ENCODE measurements around the gene PTGDS. TPM values are rescaled to one million over a fixed set of nuclear protein-coding genes. Genes with fewer than 3 reads are reported as not detected.

The PTGDS gene
- total RNA-seq, 1 donor from 2014 or later, result 61.1 TPM

Other genes with a start within 250 kb of the PTGDS start
- gene LCN10, start 234.6 kb upstream of the PTGDS start, total RNA-seq, result not detected
- not detected for gene LCN6, start 229.0 kb upstream of the PTGDS start, total RNA-seq
- gene LCN8, start 219.3 kb upstream of the PTGDS start, total RNA-seq, result not detected
- gene LCN15, start 213.0 kb upstream of the PTGDS start, total RNA-seq, result not detected
- 17.1 TPM for gene TMEM141, start 186.2 kb upstream of the PTGDS start, total RNA-seq
- 2.0 TPM for gene CCDC183, start 181.2 kb upstream of the PTGDS start, total RNA-seq
- gene RABL6, start 169.6 kb upstream of the PTGDS start, total RNA-seq, result 35.1 TPM
- gene AJM1, start 135.0 kb upstream of the PTGDS start, total RNA-seq, result 0.82 TPM
- 143 TPM for gene PHPT1, start 128.1 kb upstream of the PTGDS start, total RNA-seq
- gene MAMDC4, start 125.2 kb upstream of the PTGDS start, total RNA-seq, result 4.1 TPM
- gene EDF1, start 111.2 kb upstream of the PTGDS start, total RNA-seq, result 140 TPM
- gene TRAF2, start 91.0 kb upstream of the PTGDS start, total RNA-seq, result 7.3 TPM
- 62.4 TPM for gene FBXW5, start 32.8 kb upstream of the PTGDS start, total RNA-seq
- gene C8G, start 32.3 kb upstream of the PTGDS start, total RNA-seq, result not detected
- not detected for gene LCN12, start 25.2 kb upstream of the PTGDS start, total RNA-seq
- gene LCNL1, start 5.5 kb downstream of the PTGDS start, total RNA-seq, result 0.82 TPM
- gene PAXX, start 14.9 kb downstream of the PTGDS start, total RNA-seq, result 13.5 TPM
- gene CLIC3, start 19.1 kb downstream of the PTGDS start, total RNA-seq, result not detected
- gene ABCA2, start 50.7 kb downstream of the PTGDS start, total RNA-seq, result 20.8 TPM
- gene FUT7, start 54.6 kb downstream of the PTGDS start, total RNA-seq, result not detected
- 16.3 TPM for gene NPDC1, start 68.7 kb downstream of the PTGDS start, total RNA-seq
- 0.82 TPM for gene ENTPD2, start 76.6 kb downstream of the PTGDS start, total RNA-seq
- gene SAPCD2, start 93.1 kb downstream of the PTGDS start, total RNA-seq, result 1.2 TPM
- gene UAP1L1, start 100.0 kb downstream of the PTGDS start, total RNA-seq, result 0.41 TPM
- 42.0 TPM for gene MAN1B1, start 109.5 kb downstream of the PTGDS start, total RNA-seq
- 38.3 TPM for gene DPP7, start 137.2 kb downstream of the PTGDS start, total RNA-seq
- 29.8 TPM for gene GRIN1, start 161.7 kb downstream of the PTGDS start, total RNA-seq
- 0.41 TPM for gene LRRC26, start 192.5 kb downstream of the PTGDS start, total RNA-seq
- not detected for gene TMEM210, start 194.6 kb downstream of the PTGDS start, total RNA-seq
- gene ANAPC2, start 211.1 kb downstream of the PTGDS start, total RNA-seq, result 22.4 TPM
- gene SSNA1, start 211.2 kb downstream of the PTGDS start, total RNA-seq, result 24.5 TPM
- 6.1 TPM for gene TPRN, start 223.2 kb downstream of the PTGDS start, total RNA-seq
- gene TMEM203, start 228.1 kb downstream of the PTGDS start, total RNA-seq, result 34.2 TPM
- gene NDOR1, start 228.2 kb downstream of the PTGDS start, total RNA-seq, result 3.3 TPM
- gene RNF208, start 244.7 kb downstream of the PTGDS start, total RNA-seq, result 0.82 TPM
- under 0.01 TPM for gene CYSRT1, start 247.7 kb downstream of the PTGDS start, total RNA-seq
- not detected for gene RNF224, start 250.0 kb downstream of the PTGDS start, total RNA-seq